Kidney tubule cell (primary cell): Measurements from ENCODE around the gene EZR.

ENCODE experiments used
- DNase-seq: peaks from one replicate; pipeline ENCODE4 v3.0.0-alpha.2; 2018; ENCODE audit warnings: low spot score

Gene EZR

DNA sequence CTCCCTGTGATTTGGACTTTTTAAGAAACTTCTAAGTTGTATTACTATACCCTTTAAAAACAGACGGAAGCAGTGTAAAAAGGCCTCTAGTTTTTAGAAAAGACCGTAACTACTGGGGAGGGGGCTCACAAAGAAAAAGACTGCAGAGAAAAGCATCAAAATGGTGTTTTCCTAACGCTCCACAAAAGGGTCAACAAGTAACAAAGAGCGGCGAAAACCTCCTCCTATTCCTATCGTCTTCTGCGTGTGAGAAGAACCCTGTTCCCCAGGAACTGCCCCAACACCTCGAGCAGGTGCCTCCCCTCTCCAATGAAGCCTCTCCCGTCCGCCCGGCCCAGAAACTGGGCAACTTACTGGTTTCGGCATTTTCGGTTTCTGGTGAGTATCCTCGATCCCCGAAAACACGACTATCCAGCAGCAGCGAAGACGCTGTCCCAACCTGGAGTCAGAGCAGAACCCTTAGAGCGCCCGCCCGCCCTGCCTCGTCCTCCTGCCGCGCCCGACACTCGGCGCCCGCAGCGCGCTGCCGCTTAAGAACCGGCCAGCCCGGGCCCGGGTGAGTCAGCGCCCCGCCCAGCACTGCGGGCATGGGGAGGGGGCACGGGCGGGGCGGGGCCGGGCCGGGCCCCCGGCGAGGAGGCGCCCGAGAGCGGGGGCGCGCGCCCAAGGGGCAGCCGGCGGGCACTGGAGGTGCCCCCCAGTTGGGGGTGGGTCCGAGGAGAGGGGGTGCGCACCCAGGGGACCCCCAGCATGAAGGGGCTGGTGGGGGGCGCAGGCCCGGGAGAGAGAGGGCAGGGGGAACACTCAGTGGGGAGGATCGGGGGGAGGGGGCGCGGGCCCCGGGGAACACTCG lies 1.2 kb downstream of the EZR start:
- DNase-seq, result peak; percentile 88

DNA sequence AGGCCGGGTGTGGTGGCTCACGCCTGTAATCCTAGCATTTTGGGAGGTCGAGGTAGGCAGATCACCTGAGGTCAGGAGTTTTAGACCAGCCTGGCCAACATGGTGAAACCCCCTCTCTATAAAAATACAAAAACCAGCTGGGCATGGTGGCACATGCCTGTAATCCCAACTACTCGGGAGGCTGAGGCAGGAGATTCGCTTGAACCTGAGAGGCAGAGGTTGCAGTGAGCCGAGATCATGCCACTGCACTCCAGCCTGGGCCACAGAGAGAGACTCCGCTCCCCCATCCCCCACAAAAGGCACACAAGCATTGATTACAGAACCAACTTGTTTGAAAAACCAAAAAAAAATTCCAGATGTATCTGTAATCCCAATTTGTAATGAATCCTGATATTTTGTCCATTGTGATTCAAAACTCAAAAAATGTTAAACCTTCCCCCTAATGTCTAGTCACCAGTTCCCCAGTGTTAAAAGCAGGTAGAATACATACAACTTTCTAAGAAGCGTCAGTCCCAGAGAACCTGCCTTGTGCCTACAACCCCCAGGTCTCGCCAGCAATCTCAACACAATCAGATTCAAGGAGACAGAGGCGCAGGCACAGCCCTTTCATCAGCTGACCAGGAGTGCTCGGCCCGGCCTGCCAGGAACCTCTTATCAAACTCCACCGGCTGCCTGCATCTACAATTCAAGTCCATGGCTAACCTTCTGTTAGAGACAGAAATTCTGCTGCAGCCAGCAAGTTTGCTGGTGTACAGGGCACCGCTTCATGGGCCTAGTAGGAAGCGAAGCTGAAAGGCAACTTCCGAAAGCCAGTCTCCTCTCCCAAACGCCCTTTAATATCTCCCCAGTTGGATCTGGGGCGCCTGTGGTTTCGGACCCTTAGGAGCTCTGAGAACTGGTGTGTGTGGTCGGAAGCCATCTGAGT lies 2.1 kb downstream of the EZR start:
- DNase-seq, result peak; percentile 55

DNA sequence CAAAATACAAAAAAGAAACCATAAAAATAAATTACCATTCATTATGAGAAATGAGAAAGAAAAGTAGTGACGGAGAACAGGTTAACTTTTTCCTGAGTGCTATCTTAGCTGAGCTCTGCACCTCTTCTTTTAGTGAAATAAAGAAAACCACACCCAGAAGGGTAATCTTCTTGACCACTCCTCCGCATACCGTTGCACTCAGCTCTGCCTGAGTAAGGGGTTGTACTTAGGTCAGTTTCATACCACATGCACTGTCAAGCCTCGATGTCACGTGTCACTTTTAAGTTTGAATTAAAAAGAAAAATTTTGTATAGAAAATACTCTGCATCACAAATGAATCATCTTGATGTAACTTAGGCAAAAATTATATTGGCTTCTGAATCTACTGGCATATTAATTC lies 2.8 kb downstream of the EZR start:
- DNase-seq, result peak; percentile 67

DNA sequence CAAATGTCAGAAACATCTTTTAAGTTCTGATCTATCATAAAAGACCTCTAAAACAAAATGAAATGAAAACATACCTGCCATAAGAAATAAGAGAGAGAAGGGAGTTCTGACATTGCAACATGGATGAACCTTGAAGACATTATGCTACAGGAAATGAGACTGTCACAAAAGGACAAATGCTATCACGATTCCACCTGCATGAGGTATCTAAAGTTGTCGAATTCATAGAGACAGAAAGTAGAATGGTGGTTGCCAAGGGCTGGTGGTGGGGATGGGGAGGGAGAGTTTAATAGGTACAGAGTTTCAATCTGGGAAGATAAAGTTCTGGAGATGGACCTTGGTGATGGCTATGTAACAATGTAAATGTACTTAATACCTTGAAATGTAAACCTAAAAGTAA lies 3.3 kb downstream of the EZR start:
- DNase-seq, result no peak

DNA sequence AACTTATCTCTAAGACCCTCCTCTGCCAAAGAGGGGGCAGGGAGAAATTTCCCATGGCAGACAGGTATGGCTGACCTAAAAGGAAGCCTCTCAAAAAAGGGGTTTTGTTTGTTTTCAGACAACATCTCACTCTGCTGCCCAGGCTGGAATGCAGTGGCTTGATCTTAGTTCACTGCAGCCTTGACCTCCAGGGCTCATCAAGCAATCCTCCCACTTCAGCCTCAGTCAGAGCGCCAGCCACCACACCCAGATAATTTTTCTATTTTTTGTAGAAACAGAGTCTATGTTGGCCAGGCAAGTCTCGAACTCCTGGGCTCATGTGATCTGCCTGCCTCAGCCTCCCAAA lies 3.8 kb downstream of the EZR start:
- DNase-seq, result peak; percentile 68

DNA sequence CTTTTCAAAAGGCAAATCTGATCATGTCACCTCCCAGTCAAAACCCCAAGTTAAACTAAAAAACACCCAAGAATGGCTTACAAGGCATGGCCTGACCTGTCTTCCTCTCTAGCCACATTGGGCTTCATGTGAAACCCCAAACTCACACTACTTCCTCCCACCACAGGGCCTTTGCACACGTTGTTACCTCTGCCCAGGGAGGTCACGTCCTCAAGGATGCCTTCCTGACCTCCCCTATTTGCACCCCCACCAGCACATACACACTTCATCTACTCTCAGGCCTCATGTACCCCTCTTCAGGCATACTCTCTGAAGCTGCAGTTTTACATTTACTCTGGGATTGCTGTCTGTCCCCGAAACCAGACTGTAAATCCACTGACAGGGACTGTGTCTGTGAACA lies 6.1 kb downstream of the EZR start:
- no peak for DNase-seq

DNA sequence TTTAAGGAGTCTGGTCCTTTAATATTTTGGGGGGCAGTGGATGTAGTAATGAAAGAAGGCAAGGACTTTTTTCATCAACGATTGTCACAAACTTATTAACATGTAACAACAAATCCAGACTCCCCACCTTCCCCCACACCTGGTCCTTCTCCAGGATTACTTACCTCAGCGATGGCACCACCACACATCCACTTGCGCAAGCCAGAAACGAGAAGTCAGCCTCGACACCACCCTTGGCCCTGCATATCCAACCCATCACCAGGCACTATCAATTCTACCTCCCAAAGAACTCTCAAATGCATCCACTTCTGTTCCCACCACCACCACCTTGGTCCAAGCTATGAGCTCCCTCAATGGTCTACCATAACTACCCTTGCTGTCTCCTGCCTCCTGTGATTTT lies 6.6 kb downstream of the EZR start:
- no peak for DNase-seq

DNA sequence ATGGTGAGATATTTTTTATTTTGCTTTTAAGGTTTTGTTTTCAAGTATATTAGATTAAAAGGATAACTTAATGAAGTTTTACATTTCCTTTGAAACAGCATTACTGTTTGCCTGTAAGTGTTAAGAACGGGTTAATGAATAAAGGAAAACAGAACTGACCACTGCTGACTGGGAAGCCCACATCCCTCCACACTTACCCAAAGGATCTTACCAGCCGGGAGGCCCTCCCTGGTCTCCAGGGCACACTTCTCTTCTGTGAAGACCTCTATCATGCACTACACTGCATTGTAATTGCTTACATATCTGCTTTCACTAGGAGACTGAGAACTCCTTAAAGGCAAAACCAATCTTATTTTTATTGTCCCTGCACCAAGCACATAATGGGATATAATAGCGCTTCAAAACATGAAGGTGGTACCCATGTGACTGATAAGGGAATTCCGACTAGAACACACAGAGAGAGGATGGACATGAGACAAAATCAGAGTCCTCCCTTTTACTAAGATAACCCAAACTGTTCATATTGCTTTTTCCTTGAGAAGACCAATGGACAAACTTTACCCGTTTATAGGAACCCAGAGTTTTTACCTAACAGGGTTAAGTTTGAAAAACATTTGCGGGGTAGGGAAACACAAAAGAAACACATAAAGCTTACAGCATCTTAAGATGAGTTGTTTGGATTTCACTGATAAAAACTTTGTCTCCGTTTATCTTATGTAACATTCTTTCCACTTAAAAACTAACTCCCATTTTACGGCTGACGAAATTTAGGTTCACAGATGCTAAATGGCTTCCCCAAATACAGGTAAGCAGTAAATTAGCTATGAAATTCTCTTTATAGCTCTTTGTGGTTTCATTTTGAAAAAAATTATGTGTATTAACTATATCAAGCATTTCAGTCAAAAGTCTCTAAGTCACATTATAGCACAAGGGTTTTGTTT lies 8.7 kb downstream of the EZR start:
- DNase-seq, result peak; percentile 33

DNA sequence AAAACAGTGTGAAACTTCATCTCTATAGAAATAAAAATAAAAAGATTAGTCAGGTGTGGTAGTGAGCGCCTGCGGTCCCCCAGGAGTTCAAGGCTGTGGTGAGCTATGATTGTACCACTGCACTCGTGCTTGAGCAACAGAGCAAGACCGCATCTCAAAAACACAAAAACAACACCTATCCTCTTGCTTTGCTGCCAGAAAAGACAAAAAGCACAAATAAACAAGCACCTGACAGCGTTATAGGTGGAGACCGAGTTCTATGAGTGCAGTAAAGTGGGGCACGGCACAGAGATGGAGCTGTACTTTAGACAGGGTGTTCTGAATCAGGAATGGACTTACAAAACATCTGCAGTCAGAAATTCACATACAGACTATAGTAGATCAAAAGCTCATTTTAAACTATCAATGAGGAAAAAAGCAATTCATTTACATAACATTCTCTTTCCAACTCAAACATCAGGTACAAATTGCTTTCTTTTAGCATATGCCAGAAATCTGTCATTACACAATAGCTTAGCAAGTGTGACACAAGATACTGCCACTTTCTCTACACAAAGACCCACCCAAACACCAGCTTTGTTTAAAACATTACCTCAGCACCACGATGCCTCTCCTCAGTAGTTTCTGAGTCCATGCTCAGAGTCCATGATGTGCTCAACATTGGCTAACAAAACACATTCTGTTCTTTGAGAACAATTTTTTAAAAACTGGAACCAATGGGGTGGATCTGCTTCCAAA lies 10.1 kb downstream of the EZR start:
- peak; percentile 78 for DNase-seq

DNA sequence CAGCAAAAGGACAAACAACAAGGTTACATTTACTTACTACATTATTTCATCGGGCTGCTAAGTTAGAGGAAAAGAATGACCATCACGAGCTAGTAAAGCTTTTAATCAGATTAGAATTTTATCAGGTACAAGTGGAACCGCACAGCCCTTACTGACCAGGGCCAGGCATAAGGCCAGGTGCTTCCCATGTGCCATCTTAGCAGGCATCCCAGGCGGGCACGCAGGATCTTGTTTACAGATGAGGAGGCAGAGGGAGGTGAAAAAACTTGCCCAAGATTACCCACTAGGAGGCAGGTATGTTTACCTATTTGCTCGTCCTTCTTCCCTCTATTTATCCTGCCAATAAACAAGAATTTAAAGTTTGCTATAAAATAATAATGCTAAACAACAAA lies 10.7 kb downstream of the EZR start:
- no peak for DNase-seq

DNA sequence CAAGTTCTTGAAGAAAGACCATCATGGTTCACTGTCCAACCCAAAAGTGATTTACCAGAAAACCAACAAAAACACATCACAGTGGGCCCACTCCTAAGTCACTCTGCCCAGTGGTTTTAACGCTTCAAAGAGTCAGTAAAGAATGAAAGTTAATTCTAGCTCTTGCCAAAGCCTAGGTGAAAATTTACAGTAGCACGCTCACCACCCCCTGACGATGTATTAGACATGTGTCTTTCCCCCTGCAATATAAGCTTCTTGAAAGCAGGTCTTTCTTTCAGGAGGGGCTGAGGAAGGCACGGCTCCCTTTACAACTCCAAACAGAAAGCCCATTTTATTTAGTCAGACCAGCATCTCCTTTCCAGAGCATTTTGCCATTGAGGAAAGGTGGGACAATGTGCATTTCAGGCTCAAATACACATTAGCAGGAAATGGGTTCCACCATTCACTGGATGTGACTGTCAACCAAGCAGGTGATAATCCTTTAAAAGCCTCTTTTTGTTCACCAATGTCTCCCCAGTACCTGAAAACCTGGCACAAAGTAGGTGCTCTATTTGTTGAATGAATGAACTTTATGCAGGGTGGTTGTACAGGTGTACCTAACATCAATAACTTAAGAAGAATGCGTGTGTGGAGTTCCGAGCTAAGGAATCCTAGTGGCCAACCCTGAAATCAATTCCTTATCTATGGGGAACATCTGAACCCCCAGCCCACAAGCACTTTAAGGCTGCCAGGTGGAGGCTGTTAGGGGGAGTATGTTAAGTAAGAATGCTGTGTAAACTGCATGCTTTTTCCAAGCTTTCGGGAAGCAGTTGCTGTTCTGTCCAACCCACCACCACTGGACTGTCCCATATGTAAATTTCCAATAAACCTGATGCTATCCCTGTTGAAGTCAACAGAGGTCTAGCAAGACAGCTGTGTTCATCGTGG lies 11.4 kb downstream of the EZR start:
- DNase-seq, result no peak

DNA sequence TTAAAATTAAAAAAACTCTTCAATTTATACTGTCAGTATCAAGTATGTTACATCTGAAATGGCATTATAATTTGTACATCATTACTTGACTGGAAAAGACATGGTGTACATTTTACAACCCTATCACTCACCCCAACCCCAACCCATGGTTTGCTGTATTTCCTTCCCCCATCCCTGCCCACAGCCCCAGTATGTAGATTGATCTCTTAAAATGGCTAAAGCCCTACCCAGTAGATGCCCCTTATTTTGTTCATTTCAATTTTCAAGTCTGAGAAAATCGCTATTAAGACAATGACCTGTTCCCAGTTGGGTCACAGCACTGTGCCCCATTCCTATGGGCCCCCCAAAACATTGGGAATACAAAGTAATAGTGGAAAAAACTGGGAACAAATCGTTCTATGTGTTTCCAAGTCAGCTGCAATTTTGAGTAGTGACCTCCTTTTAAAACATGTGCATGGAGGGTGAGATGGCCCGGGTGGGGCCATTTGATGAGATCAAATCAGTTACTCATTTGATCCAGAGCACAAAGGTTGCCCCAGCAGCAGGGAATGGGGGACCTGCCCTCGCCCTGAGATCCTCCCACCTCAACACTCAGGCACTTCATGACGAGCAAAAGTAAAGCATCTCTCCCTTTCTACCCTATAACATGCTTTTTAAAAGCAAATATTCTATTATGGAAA lies 13.3 kb downstream of the EZR start:
- no peak for DNase-seq

DNA sequence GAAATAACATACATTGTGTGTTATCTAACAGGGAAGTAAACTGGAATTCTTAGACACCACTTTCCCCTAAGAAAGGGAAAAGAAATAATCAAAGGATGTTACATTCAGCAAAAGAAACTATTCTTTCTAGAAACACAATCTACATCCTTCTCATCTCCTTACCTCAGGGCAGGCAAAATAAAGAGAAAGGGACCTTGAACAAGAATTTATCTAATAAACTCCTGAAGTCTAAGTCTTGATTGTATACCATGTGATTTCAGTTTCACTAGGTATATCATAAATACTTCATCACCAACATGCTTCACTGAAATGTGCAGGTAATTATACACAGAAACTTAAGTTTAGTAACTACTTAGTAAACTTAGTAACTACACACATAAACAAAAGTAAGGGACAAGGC lies 15.0 kb downstream of the EZR start:
- no peak for DNase-seq

DNA sequence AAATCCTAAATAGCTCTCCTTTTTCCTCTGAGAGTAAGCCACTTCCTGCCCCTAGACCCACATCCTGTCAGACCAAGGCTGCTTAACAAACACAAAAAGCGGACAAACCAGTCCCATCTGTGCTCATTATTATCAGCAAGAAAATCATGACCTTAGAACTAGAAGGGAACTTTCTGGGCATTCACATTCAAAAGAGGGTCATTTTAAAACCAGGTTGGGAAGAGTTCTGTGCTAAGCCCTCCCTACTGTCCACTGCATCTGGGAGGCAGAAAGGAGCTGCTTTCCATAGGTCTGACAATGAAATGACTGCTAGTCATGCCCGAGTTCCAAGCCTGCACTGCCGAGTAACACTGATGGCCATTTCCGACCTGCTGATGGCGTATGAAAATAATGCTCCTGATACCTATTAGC lies 15.4 kb downstream of the EZR start:
- peak; percentile 53 for DNase-seq

DNA sequence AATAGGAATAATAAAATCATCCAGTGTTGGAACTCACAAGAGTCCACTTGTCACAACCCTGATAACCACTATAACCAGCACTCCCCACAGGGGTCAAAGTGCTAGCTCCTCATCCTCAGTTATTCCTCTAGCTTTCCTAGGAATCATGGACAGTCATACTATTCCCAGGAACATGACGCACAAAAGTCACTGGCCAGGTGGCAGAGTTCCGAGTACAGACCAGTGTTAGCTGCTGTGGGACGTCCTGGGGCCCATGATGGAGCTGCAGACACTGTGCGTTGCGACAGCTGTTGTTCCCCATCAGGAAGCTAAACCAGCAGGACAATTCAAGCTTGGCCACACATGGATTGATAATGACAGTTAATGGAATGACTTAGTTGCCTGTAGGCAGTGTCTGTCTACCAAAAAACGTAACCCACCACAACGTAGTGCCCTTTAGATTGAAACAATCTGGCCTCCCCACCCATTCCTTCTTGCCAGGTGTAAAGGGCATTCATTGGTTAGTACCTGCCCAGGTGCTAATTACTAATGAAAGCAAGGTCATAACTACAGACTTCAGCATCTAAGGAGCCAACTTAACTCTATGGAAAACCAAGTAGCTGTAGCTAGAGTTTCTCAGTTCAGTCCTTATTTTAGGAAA lies 17.4 kb downstream of the EZR start:
- peak; percentile 42 for DNase-seq

DNA sequence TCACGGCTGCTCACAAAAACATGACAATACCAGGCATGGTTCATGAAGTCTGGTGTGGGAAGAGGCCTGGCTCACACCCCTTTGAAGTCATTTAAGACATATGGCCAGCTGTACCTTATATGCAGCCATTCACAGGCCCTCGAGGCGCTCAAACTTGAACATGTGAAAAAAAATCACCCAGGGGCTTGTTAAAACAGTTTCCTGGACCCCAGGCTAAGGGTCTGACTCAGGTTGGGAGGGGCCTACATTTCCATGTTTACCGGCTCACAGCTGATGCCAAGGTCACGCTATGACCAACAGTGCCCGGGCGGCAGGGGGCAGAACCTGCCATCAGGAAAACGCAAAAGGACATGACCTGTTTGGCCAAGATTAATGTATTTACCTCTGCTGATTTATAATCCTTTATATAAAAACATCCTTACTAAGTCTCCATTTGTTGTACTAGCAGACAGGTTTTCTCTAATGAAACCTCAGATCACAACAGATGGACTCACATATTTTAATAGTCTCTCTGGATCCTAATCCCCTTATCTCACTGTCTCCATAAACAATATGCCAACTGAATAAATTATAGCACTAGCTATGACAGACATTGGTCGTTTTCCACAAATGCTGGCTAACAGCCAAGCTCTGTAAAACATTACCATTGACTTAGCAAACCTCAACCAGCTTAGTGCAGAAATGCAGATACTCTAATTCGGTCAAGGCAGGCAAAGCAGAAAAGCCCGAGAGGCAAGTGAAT lies 19.9 kb downstream of the EZR start:
- DNase-seq, result peak; percentile 84

DNA sequence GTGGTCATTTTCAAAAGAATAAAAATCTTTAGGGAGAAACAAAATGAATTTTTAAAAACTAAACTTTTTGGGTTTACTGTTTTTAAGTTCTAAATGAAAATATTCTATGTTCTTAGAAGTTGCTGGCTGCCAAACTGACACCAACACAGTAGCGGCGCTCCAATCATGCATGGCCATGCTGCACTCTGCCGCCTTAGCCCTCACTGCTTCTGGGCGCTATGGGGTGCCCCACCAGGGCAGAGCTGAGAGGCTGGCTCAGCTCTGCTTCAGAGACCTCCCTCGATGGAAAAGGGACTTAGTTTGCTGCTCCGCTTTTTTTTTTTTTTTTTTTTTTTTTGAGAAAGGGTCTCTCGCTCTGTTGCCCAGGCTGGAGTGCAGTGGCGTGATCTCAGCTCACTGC lies 20.9 kb downstream of the EZR start:
- no peak for DNase-seq
